Esophagus muscularis mucosa (tissue), 4 donors: ENCODE data around the gene TMTC2. TPM values are rescaled to one million over a fixed set of nuclear protein-coding genes. Genes with fewer than 3 reads are reported as not detected.

Experiments used
- DNase-seq: peaks from one replicate; pipeline ENCODE4 v3.0.0-alpha.2; 2017; ENCODE audit errors: extremely low spot score
- H3K27ac ChIP-seq, 4 donors: fragments of 200-600 bp; sonication (generic); replicated peaks in 1 of 4; 1 replicate in 3 of 4; 2 replicates in 1 of 4; pipeline ENCODE4 v1.5.1; 2016 to 2019; ENCODE audit warnings: mild to moderate bottlenecking in 1 of 4
- H3K27me3 ChIP-seq, 4 donors: fragments of 200-600 bp; sonication (generic); one replicate each; pipeline versions ENCODE4 v1.5.1 to v1.6.0; 2016 to 2019
- H3K36me3 ChIP-seq, 4 donors: fragments of 200-600 bp; sonication (generic); one replicate each; pipeline ENCODE4 v1.5.1; 2016 to 2019
- H3K4me1 ChIP-seq, 4 donors: fragments of 200-600 bp; sonication (generic); one replicate each; pipeline ENCODE4 v1.5.1; 2016 to 2019
- H3K4me3 ChIP-seq, 4 donors: fragments of 200-600 bp; sonication (generic); 1 replicate in 2 of 4; 2 replicates in 2 of 4; pipeline ENCODE4 v1.5.1; 2016 to 2019; ENCODE audit warnings: mild to moderate bottlenecking in 4 of 4, moderate library complexity in 1 of 4
- H3K9me3 ChIP-seq, 4 donors: fragments of 200-600 bp; sonication (generic); 1 replicate in 3 of 4; 2 replicates in 1 of 4; pipeline ENCODE4 v1.5.1; 2016 to 2019
- CTCF ChIP-seq, 3 experiments: fragments of 200-600 bp in 2 of 3; fragments of 450-650 bp in 1 of 3; sonication (generic) in 2 of 3; IDR thresholded peaks; one replicate each; pipeline ENCODE4 v1.5.1; 2017 to 2019; ENCODE audit warnings: antibody characterized with exemption in 3 of 3, mild to moderate bottlenecking in 2 of 3, moderate library complexity in 1 of 3
- EP300 ChIP-seq: sonication (generic); formaldehyde crosslinking; IDR thresholded peaks from one replicate; pipeline ENCODE4 v1.6.1; 2017; ENCODE audit warnings: antibody characterized with exemption
- POLR2A ChIP-seq: fragments of 450-650 bp; IDR thresholded peaks from one replicate; pipeline ENCODE4 v1.6.1; 2017; ENCODE audit warnings: antibody characterized with exemption, moderate library complexity, mild to moderate bottlenecking, low read depth
- POLR2AphosphoS5 ChIP-seq, 2 donors: sonication (generic); formaldehyde crosslinking; IDR thresholded peaks; one replicate each; pipeline ENCODE4 v1.6.1; 2017; ENCODE audit warnings: antibody characterized with exemption in 2 of 2
- WGBS: methylation state at CpG from one replicate; pipeline ENCODE4 v1.1.5; 2018; 5-methylcytosine and 5-hydroxymethylcytosine counted together
- intact Hi-C: fragments of 100-400 bp; cut with DNase I; formaldehyde crosslinking; loops from one replicate; pipeline ENCODE4 v1.15.1; 2023
- total RNA-seq, 4 donors: library from RNA; depleted of rRNA; stranded (reverse); fragments of >200 nt; gene quantifications; one replicate each; pipeline versions ENCODE4 v1.1.0 to v1.2.1, GENCODE V29; 2016

The TMTC2 gene
- total RNA-seq, 4 donors from 2014 or later, result 4.7 to 8.7 (median 7.3) TPM

- Histone ChIP-seq H3K36me3 (no peaks in the 10 kb centered on the region), H3K9me3 (no peaks in the 10 kb centered on the region), H3K4me1 (no peaks in the 10 kb centered on the region), H3K27me3 (no peaks in the 10 kb centered on the region), H3K27ac (no peak overlapping the region), H3K4me3 (no peak overlapping the region)
- intact Hi-C loops, result no loop called here
- DNase-seq, result no peak
- 84% methylated on average over 3 of the region's 3 CpGs for WGBS
- no peak for TF ChIP-seq CTCF (IDR thresholded peaks at IDR 0.05)
- no peak for TF ChIP-seq EP300
- TF ChIP-seq POLR2A, result no peak
- TF ChIP-seq POLR2AphosphoS5 (IDR thresholded peaks at IDR 0.05), result no peak
Observed at GRCh38 chr12:82896979-82897378, 210.3 kb downstream of the TMTC2 start.

GRCh38 chr12:82898441-82898840, 211.7 kb downstream of the TMTC2 start:
- intact Hi-C loops, result no loop called here
- 70% methylated on average over 2 of the region's 2 CpGs for WGBS
- H3K9me3 ChIP-seq, result no peaks in the 10 kb centered on the region
- TF ChIP-seq EP300 (no peak), POLR2AphosphoS5 (IDR thresholded peaks at IDR 0.05) (no peak), CTCF (IDR thresholded peaks at IDR 0.05) (no peak), POLR2A (no peak)
- H3K36me3 ChIP-seq, result no peaks in the 10 kb centered on the region
- H3K4me1 ChIP-seq, result no peaks in the 10 kb centered on the region
- no peak overlapping the region for H3K27ac ChIP-seq
- no peaks in the 10 kb centered on the region for H3K27me3 ChIP-seq
- no peak overlapping the region for H3K4me3 ChIP-seq
- DNase-seq, result no peak

- H3K27me3 ChIP-seq, result no peaks in the 10 kb centered on the region
- H3K36me3 ChIP-seq, result no peaks in the 10 kb centered on the region
- no peaks in the 10 kb centered on the region for H3K4me1 ChIP-seq
- intact Hi-C loops, result no loop called here
- no peak for TF ChIP-seq POLR2A
- TF ChIP-seq EP300, result no peak
- no peaks in the 10 kb centered on the region for H3K9me3 ChIP-seq
- no peak overlapping the region for H3K27ac ChIP-seq
- H3K4me3 ChIP-seq, result no peak overlapping the region
- WGBS, result 96% methylated on average over 5 of the region's 5 CpGs
- DNase-seq, result no peak
Observed at GRCh38 chr12:82904219-82904790, 217.6 kb downstream of the TMTC2 start.

GRCh38 chr12:82910246-82910893, 223.7 kb downstream of the TMTC2 start:
- Histone ChIP-seq H3K36me3 (no peaks in the 10 kb centered on the region), H3K27me3 (no peaks in the 10 kb centered on the region), H3K27ac (no peak overlapping the region), H3K9me3 (no peaks in the 10 kb centered on the region), H3K4me3 (no peak overlapping the region), H3K4me1 (no peaks in the 10 kb centered on the region)
- no peak for TF ChIP-seq POLR2A
- TF ChIP-seq EP300, result no peak
- no peak for TF ChIP-seq POLR2AphosphoS5 (IDR thresholded peaks at IDR 0.05)
- no peak for TF ChIP-seq CTCF (IDR thresholded peaks at IDR 0.05)
- intact Hi-C loops, result no loop called here
- WGBS, result 92% methylated on average over 9 of the region's 9 CpGs
- no peak for DNase-seq

- H3K27ac ChIP-seq, result no peak overlapping the region
- H3K9me3 ChIP-seq, result no peaks in the 10 kb centered on the region
- H3K4me1 ChIP-seq, result no peaks in the 10 kb centered on the region
- H3K27me3 ChIP-seq, result no peaks in the 10 kb centered on the region
- WGBS, result 91% methylated on average over 1 of the region's 1 CpG
- DNase-seq, result no peak
- intact Hi-C loops, result no loop called here
- H3K4me3 ChIP-seq, result no peak overlapping the region
- TF ChIP-seq CTCF (IDR thresholded peaks at IDR 0.05) (no peak), POLR2A (no peak), EP300 (no peak), POLR2AphosphoS5 (IDR thresholded peaks at IDR 0.05) (no peak)
- no peaks in the 10 kb centered on the region for H3K36me3 ChIP-seq
Observed at GRCh38 chr12:82912406-82912805, 225.7 kb downstream of the TMTC2 start.
